Astrocyte of the spinal cord (primary cell): ENCODE data around the gene PIEZO1.

Source experiments
- DNase-seq: peaks from one replicate; pipeline ENCODE4 v3.0.0; 2011; ENCODE audit warnings: low read depth, low spot score
- H3K4me3 ChIP-seq: 2 replicates; pipeline ENCODE4 v1.5.1; 2011; ENCODE audit warnings: low read depth, mild to moderate bottlenecking, low read length, moderate library complexity
- in situ Hi-C: cut with HindIII; loops from 2 replicates; pipeline ENCODE4 v1.10.0; 2017; ENCODE audit warnings: low sequenced_read_pairs
- TF ChIP-seq, protein P1 (sequence below): IDR thresholded peaks from 2 replicates; pipeline ENCODE4 v1.5.1; 2012; ENCODE audit warnings: low read depth, mild to moderate bottlenecking, low read length, inconsistent platforms

The PIEZO1 gene

DNA sequence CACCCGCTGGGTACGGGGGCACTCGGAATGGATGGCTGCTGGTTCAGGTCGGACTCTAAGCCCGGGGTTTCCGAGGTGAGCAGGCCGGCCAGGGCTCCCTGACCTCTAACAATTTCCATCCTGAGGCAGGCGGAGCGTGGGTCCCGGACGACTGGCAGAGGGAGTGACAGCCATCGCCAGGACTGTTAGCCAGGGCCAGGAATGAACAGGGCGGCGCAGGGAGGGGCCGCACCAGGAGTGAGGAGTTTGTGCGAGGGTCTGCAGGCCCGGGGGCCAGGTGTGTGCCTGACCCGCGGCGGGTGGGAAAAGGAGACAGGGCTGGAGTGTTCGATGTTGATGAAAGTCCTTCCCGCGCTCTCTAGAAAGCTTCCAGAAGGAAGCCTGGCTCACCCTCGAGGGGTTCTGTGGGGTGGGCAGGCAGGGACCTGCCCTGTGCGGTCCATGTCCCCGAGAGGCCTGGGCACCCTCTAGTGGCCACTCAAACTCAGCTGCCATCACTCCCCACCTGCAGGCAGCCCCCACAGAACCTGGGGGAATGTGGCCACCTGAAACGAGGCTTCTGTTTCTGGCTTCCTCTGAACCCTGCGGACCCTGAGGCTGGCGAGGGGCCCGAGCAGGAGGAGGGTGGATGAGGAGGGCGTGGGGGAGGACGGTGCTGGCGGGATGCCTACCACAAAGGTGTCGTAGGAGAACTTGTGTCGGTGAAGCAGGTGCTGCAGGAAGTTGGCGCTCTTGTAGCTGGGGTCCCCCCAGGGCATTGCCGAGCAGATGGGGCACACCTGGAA, 87.0 kb downstream of the PIEZO1 start:
- no peak for DNase-seq
- TF ChIP-seq, protein P1, sequence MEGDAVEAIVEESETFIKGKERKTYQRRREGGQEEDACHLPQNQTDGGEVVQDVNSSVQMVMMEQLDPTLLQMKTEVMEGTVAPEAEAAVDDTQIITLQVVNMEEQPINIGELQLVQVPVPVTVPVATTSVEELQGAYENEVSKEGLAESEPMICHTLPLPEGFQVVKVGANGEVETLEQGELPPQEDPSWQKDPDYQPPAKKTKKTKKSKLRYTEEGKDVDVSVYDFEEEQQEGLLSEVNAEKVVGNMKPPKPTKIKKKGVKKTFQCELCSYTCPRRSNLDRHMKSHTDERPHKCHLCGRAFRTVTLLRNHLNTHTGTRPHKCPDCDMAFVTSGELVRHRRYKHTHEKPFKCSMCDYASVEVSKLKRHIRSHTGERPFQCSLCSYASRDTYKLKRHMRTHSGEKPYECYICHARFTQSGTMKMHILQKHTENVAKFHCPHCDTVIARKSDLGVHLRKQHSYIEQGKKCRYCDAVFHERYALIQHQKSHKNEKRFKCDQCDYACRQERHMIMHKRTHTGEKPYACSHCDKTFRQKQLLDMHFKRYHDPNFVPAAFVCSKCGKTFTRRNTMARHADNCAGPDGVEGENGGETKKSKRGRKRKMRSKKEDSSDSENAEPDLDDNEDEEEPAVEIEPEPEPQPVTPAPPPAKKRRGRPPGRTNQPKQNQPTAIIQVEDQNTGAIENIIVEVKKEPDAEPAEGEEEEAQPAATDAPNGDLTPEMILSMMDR: peak; percentile 49
- no peak overlapping the region for H3K4me3 ChIP-seq
- in situ Hi-C loops: no loop called here

DNA sequence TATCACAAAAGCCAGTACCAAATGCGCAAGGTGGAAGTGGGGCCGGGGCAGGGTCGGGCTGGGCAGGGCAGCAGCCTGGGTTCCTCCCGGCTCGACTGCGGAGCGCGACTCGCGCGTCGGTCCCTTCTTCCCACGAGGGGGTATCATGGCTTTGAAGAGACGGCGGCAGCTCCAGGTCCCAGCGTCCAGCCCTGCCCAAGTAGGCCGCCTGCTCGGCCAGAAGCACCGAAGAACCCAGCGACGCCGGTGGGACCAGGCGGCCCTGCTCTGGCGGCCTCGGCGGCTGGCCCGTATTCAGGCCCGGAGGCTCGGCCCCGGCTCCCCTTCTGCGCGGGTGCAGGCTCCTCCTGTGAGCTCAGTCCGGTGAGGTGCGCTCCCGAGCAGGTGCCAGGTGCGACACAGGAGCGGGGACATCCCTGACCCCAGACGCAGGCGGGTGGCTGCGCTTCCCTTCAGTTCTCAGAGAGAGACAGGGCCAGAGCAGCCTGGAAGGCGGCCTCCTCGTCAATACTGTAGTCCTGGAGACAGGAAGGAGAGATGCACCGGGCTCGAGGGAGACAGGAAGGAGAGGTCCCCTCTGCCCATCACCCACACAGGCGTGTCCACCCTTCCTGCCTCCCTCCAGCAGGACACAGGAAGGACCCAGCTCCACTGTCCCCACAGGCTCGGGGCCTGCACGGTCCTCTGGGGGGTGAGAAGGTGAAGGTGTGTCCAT, 87.7 kb downstream of the PIEZO1 start:
- H3K4me3 ChIP-seq: no peak overlapping the region
- TF ChIP-seq, protein P1: no peak
- DNase-seq: no peak
- in situ Hi-C loops: no loop called here

DNA sequence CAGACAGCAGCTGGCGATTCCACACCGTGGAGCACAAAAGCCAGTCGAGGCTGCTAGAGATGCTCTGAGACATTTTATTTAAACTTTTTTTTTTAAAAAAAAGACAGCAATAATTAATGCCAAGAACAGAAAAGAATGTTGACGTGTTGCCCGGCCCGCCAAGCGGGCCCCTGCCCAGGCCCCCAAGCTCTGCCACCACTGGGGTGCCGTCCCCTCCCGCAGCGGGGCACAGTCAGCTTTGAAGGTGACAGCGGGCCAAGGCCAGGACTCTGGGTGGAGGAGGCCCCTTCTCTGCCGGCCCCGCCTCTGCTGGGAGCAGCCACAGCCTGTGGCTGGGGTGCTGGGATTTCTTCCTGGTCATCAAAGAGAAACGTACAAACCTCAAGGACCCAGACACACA, 88.6 kb downstream of the PIEZO1 start:
- H3K4me3 ChIP-seq: no peak overlapping the region
- TF ChIP-seq, protein P1: no peak
- no peak for DNase-seq
- in situ Hi-C loops: no loop called here

DNA sequence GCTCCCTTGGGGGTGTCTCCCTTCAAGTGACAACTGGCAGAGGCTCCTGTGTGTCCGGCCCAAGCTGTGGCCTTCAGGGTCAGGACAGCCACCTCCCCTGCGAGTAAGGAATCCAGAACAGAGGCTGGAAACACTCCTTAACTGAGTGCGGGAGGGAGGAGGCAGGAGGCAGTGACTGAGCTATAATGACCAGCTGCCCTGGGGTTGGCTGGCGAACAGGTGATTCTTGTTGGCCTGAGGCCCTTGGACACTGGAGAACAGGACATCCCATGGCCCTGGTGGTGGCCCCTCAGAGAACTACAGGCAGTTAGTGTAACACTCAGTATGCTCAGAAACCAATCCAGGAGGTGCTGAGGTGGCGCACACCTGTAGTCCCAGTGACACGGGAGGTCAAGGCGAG, 89.3 kb downstream of the PIEZO1 start:
- DNase-seq: no peak
- TF ChIP-seq, protein P1: no peak
- in situ Hi-C loops: no loop called here
- H3K4me3 ChIP-seq: no peak overlapping the region

DNA sequence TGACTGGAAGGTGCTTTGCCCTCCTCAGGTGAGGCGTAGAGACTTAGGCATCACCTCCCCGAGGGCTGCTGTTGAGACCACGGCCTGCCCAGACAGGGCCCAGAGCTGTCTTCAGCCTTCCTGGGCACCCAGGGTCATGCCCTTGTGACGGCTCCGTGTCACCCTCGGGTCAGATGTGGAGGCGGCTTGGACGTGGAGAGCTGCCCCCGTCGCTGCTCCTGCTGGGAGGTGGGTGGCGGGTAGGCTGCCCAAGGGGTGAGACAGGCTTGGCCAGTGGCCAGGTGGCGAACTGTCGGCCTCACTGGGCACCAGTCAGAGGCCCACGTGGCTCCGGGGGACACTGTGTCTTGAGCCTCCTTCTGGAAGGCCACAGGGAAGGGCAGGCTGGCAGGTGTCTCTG, 89.8 kb downstream of the PIEZO1 start:
- no peak for DNase-seq
- in situ Hi-C loops: no loop called here
- H3K4me3 ChIP-seq: no peak overlapping the region
- TF ChIP-seq, protein P1: no peak

DNA sequence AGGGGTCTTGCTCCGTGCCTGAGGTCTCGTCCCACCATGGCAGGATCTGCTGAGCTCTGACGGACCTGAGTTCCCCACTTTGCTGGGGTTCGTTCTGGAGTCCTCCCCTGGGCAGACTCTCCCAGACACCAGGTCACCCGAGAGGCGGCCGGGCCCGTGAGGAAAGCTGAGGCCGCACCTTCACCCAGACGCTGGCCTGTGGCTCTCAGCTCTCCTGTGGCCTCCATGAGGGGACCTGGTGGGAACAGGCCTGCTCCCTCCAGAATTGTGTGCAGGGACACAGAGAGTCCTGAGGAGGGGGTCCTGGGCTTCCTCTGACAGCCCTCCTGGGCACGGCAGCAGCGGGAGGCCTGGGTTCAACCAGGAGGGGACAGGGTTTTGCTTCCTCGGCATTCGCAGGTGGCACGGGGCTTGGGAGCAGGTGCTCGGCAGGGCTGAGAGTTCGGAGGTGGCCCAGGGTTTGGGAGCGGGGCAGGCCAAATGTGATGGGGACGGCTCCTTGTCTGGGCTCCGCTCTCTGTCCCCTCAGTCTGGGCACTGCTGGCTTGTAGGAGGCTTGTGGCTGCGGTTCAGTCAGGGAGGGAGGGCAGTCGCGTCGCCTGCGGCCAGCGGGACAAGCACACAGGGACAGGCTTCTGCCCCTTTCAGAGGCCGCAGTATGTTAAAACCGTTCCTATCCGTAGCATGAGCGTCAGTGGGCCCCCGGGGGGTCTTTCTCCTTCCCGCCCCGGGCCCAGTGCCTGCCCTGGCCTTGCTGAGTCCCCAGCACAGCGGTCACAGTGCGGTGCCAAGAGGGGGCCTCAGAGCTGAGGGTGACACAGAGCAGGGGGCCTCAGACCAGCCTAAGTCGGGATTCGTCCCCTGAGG, 90.6 kb downstream of the PIEZO1 start:
- H3K4me3 ChIP-seq: no peak overlapping the region
- TF ChIP-seq, protein P1: no peak
- in situ Hi-C loops: no loop called here
- DNase-seq: no peak
